Erythroblast (primary cell): ENCODE results near the gene NXPH2.

ENCODE experiments used
- DNase-seq, 2 experiments: peaks; one replicate each; lab custom pipeline; 2025; lab: John Stamatoyannopoulos, UW
- GATA1 ChIP-seq: IDR thresholded peaks from 2 replicates; pipeline ENCODE4 v1.6.1; 2011; ENCODE audit warnings: low read depth, mild to moderate bottlenecking, control low read depth, low read length, moderate library complexity
- POLR2A ChIP-seq: IDR thresholded peaks from 2 replicates; pipeline ENCODE4 v1.6.1; 2011; ENCODE audit warnings: mild to moderate bottlenecking, low read length

The NXPH2 gene

GRCh38 chr2:138626148-138626547 lies 154.0 kb downstream of the NXPH2 start:
- DNase-seq, result no peak
- TF ChIP-seq GATA1, result no peak
- no peak for TF ChIP-seq POLR2A

DNA sequence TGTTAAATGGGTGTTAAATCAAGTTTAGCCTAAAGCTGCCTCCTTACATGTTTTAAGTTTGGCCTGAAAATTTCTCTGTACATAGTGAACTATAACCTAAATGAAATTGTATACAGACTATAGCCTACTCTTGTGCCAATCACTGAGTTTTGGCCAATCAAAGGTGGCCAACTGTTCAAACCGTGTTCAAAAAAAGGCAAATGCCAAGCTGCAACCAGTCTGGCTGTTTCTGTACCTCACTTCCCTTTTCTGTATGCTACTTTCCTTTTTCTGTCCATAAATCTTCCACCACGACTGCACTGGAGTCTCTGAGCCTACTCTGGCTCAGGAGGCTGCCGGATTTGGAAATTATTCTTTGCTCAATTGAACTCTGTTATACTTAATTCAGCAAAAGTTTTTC lies 157.6 kb downstream of the NXPH2 start:
- DNase-seq, result no peak
- TF ChIP-seq POLR2A (no peak), GATA1 (no peak)

GRCh38 chr2:138621139-138621538 lies 159.1 kb downstream of the NXPH2 start:
- no peak for DNase-seq
- no peak for TF ChIP-seq GATA1
- no peak for TF ChIP-seq POLR2A

DNA sequence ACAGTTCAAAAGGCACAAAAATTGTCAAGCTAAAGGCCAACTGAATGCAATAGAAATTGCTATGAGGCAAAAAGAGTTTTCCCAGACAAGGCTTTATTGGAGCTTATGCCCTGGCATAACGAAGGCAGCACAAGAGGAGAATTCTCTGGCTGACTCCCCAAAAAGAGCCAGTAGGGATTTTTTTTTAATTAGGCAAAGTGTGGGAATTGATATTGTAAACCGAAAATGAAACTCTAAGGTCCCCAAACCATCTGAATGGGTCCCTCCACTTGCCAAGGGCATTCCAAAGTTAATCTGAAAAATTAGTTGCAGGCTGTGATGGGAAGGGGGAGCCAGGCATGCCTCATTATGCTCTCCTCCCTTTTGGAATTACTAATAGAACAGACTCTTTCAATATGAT lies 159.8 kb downstream of the NXPH2 start:
- TF ChIP-seq GATA1 (no peak), POLR2A (no peak)
- no peak for DNase-seq
